CD4-positive, alpha-beta T cell treated with Interleukin-17A for 1 hour (primary cell): ENCODE measurements around the gene LRSAM1.

Source experiments
- DNase-seq: peaks from one replicate; pipeline ENCODE4 v3.0.0-alpha.2; 2020

The LRSAM1 gene

DNA sequence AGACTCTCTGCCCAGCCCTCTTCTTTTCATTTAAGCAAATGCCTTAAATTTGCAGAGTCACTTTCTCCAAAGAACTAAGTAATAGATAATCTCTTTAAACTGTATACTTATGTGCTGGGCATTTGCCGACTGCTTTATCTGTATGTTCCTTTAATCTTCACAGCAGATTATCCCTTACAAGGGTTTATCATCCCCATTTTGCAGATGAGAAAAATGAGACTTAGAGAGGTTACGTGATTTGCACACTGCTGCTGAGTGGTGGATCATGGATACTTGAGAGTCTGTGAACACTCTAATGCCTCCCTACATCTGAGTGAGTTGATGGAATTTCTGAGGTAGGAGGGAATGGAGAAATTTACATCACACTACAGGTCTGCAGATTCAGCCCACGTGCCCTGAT is 23.0 kb upstream of the LRSAM1 start:
- DNase-seq = no peak

DNA sequence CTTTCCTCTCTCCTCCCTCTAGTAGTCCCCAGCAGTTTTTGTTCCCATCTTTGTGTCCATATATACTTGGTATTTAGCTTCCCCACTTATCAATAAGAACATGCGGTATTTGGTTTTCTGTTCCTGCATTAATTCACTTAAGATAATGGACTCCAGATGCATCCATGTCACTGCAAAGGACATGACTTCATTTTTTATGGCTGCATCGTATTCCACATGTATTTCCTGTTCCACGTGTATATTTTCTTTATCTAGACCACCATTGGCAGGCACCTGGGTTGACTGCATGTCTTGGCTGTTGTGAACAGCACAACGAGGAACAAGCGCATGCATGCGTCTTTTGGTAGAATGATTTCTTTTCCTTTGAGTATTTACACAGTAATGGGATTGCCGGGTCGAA is 20.9 kb upstream of the LRSAM1 start:
- no peak for DNase-seq

DNA sequence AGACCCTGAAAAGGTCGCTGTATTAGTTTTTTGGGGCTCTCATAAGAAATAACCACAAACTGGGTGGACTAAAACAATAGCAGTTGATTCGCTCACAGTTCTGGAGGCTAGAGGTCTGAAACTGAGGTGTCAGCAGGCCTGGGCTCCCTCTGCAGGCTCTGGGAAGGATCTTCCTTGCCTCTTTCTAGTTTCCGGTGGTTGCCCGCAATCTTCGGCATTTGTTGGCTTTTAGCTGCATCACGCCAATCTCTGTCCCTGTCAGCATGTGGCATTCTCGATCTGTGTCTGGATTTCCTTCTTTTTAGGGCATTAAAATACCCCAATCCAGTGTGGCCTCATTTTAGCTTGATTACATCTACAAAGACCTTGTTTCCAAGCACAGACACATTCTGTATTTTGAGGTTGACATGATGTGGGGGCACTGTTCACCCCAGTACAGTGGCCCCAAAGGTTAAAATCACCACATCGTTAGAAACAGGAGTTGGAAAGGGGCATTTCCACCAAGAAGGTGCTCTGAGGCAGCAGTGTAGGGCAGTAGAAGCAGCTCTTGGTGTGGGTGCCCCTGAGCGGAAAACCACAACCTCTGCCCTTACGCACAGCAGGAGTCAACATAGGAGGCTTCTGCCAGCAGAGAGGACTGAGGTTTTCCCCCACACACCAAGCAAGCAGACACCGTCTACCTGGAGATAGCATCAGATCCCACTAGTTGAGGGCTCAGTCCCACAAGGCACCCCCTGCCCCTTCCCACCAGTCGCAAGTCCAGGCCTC is 13.6 kb upstream of the LRSAM1 start:
- DNase-seq = peak; percentile 48

DNA sequence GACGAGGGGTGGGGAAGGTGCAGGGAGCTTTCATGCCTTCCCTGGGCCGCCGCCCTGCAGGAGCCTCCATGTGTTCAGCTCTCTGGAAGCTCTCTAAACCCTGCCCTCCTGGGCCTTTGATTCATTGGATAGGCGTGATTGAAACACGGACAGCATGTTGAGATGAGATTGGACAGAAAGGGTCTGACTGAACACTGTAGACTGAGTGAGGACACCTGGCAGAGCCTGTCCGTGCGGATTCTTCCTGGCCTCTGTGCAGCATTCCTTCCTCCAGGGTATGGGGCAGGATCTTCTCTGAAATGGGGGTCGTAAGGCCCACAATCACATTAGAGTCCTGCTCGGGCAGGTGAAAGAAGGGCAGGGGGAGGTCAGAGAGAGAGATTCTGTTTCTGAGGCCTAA is 12.9 kb upstream of the LRSAM1 start:
- no peak for DNase-seq

DNA sequence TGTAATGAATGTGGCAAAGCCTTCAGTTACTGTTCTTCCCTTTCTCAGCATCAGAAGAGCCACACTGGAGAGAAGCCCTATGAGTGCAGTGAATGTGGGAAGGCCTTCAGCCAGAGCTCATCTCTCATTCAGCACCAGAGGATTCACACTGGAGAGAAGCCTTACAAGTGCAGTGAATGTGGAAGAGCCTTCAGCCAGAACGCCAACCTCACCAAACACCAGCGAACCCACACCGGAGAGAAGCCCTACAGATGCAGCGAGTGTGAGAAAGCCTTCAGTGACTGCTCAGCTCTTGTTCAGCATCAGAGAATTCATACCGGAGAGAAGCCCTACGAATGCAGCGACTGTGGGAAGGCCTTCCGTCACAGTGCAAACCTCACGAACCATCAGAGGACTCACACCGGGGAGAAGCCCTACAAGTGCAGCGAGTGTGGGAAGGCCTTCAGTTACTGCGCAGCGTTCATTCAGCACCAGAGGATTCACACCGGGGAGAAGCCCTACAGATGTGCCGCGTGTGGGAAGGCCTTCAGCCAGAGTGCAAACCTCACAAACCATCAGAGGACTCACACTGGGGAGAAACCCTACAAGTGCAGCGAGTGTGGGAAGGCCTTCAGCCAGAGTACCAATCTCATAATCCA is 6.9 kb upstream of the LRSAM1 start:
- DNase-seq = no peak

DNA sequence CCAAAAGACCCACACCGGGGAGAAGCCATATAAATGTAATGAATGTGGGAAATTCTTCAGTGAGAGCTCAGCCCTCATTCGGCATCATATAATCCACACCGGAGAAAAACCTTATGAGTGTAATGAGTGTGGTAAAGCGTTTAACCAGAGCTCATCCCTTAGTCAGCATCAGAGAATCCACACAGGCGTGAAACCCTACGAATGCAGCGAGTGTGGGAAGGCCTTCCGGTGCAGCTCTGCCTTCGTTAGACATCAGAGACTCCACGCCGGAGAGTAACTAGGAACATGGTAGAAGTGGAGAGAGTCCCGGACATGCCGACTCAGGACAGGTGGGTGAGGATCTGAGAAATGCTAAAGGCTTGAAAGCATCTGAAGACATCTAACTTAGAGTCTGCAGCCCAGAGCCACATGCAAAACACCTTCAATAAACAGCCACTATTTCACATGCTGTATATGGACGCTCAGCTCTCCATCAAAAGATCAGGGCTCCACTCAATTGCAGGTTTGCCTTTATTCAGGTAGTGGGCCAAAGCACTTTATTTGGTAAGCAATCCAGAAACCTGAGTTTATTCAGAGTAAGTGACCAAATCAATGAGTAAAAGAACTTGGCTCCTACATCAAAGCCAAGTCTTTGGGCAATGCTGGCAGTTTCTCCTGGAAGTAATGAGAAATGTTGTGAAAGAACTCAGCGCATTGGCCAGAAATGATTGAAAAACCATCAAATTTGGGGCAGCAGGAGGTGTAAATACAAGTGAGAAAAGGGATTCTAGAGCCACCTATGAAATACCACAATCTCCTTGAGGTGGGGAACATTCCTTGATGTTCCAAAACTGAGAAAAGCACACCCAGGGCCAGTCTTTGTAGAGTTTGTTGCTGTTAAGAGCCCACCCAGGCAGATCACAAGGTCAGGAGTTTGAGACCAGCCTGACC is 6.1 kb upstream of the LRSAM1 start:
- DNase-seq = no peak

DNA sequence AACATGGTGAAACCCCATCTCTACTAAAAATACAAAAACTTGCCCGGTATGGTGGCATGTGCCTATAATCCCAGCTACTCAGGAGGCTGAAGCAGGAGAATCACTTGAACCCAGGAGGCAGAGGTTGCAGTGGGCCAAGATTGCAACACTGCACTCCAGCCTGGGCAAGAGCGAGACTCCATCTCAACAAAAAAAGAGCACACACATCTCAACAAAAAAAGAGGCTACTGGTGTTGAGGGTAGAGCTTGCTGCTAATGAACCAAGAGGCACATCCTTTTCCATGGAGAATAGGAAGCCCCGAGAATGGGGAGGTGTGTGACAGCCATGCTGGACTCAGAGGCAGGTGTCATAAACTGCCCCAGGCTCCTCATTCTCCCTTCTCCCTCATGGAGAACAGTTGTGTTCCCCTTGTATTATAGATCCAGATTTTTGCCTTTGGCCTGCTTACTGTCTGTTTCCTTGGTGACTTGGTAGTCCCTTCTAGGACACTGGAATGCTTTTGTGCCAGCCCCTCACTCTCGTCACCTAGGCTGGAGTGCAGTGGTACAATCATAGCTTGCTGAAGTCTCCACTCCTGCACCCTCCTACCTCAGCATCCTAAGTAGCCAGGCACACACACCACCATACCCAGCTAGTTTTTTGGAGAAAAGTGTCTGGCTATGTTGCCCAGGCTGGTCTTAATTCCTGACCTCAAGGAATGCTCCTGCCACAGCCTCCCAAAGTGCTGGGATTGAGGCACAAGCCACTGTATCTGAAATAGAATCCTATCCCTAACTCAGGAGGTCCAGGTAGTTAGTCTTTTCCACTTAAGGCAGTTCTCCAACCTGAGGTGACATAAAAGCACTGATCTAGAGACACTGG is 5.2 kb upstream of the LRSAM1 start:
- no peak for DNase-seq

DNA sequence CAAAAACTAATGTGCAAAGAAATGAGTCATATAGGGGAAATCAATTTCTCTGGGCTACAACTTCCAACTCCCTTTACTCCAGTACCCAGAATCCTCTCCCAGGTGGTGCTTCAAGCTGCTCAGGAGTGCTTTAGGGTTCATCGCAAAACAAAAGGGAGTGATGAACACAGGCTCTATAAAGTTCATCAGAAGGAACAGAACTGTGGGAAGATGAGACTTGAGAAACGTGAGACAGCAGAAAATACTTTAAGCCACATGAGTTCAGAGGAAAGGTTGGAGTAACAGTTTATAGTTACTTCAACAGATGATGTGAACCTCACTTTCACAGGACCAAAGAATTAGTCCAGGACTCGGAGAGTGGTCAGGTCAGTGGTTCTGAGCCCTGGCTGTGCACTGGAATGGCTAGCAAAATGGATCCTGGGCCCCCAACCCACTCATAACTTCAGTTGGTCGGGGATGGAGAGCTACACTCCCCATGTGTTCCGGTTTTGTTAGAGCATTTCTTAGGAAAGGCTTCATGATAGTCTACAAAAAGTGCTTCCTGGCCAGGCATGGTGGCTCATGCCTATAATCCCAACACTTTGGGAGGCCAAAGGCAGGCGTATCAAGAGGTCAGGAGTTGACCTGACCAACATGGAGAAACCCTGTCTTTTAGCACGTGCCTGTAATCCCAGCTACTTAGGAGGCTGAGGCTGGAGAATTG is 4.4 kb upstream of the LRSAM1 start:
- DNase-seq = no peak

GRCh38 chr9:127447416-127448111 is 3.7 kb upstream of the LRSAM1 start:
- no peak for DNase-seq

DNA sequence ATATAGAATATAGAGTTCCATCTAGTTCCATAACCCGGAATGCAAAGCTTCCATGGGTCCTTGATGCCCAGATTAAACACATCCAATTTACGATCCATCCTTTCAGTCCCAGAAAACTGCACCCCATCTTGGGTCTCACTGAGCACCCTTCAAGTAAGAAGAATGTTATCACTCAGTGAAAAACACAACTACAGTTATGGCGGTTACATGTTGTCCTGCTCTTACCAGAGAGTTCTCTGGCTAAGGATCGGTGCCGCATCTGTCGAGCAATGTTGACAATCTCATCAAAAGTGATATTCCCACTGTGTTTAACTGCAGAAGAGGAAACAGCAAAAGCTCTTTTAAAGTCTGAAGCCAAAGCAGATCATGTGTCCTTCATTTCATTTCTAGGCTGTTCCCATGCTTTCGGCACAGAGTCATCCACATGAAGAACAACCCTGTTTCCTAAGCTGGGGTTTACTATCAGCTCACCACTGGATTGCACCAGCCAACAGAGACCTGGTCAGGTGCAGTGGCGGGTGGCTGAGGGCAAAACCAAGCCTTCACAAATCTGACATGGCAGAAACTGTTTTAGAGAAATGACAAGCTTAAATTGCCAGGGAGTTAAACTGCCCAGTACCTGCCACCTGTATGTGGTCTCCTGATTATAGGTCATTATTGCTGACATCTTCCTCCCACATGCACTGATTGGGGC is 3.1 kb upstream of the LRSAM1 start:
- no peak for DNase-seq

- DNase-seq = no peak
Observed at GRCh38 chr9:127449332-127449966, 1.9 kb upstream of the LRSAM1 start.

DNA sequence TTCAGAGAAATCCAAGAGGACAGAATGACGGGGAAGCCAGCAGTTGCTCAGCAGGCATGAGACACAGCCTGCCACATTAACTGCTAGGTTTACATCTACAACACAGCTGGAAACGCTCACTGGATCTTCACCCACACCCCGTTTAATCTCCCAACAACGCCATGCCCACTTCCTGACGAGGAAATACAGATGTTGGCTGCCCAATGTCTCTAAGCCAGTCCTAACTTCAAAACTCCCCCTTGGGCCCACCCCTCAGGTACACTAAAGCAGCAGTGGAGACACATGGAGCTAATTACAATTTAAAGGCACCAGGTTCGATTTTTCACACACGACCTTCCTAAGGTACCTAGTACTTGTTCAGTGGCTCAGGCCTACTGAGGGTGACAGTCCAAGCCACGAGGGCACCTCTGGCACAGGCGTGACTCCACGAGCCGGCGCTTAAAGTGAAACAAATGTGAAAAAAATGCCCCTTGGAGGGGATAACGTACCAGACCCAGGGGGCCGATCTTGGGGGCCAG is 1.0 kb upstream of the LRSAM1 start:
- no peak for DNase-seq

- no peak for DNase-seq
Observed at GRCh38 chr9:127451608-127451857, 223 bp downstream of the LRSAM1 start.

DNA sequence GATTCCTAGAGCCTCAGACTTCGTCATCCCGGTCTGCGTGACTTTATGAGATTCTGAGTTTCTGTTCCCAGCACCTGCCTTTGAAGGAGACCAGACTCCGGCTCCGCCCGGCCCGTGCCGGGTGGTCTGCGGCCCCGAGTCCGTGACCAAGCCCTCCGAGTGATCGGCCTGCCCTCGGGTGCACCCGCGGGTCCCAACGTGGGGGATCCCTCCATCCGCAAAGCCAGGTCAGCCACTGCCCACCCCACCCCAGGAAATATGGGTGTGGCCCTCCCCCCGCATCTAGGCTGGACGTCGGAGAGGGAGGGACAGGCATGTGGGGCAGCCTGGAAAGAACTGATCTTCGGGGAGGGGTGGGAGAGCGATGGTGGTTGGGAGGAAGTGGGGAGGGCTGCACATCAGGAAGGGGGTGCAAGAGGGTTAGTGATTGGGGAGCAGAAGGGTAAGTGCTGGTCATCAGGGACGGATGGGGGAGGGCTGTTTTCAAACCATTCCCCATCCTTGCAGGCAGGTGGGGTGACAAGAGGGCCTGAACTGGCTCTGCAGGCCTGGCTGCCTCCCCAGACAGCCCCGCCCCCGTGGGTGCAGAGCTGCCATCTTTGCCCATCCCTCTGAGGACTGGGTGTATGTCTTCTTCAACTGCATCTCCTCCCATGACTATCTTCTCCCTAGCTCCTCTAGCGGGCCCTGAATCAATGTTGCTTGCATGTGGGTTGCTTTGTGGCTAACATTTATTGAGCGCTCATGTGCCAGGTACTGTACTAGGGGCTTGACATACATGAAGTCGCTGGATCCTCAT is 747 bp downstream of the LRSAM1 start:
- peak; percentile 56 for DNase-seq

DNA sequence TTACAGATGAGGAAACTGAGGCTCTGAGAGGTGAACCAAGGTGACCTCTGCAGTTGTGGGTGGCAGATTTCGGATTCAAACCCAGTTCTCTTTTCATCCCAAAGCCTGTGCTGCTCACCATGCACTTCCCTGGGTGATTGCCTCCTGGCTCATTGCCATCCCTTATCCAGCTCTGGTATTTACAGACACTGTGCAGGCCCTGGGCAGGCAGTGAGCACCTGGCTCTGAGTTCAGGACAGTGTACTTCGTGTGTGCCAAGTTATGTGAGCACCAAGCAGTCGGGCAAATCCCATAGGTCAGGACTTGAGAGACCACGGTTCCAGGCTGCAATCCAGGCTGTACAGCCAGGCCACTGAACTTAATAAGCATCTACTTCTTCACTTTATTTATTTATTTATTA is 1.4 kb downstream of the LRSAM1 start:
- no peak for DNase-seq

DNA sequence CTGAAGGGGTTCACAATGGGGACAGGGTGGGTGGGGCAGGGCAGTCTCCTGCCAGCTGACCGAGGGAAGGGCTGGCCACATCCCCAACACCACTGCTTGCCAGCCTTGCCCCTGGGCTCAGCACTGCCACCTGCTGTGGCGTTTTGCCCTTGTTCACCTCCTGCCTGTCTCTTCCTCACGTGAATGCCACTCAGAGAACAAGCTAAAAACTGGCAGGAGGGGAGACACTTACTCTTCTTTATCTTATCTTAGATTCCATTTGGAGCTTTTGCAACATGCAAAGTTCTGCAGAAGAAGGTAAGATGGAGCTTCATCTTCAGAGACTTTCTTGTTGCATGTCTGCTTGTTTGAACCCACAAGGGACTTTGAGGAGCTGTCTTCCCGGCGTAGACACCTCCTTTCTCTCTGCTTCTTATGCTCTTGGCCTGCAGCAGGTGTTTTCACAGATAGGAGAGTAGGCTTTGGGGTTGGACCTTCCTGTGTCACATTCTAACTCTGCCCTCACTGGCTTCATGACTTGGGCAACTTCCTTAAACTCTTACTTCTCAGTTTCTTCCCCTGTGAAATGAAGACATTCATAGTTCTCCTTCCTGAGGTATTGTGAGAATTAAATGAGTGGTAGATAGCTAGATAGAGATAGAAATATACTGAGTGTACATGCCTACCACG is 4.1 kb downstream of the LRSAM1 start:
- no peak for DNase-seq

DNA sequence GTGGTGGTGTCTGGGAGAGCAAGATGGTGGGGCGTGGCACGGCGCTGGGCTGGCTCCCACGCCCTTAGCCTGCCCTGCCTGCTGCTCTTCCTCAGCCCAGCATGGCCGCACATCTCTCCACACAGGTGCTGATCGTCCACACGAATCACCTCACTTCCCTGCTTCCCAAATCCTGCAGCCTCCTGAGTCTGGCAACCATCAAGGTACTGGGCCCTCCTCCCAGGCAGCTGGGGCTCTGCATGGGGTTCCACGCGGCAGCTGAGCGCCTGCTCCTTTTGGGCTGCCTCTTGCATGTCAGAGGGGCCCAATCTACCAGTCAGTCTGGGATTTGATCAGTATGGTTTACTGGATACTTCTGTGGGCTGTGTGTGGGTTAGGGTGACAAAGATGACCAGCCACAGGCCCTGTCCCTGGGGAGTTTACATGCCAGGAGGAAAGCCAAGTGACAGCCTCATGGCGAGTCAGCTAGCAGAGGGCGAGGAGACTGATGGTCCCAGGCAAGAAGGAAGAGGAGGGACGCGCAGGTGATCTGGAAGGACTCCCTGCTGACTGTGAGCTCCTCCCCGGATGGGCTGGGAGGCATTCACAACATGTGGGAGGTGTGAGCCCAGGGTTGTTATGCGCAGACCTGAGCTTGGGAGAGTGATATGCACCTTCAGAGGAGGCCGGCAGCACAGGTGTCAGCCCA is 6.0 kb downstream of the LRSAM1 start:
- DNase-seq = no peak

GRCh38 chr9:127458921-127459320 is 7.6 kb downstream of the LRSAM1 start:
- DNase-seq = no peak
